Measurements from ENCODE around the gene AOPEP. TPM values are rescaled to one million over a fixed set of nuclear protein-coding genes. Genes with fewer than 3 reads are reported as not detected.

Gene AOPEP
- total RNA-seq, 1 donor from 2014 or later: 22.1 TPM

- TF ChIP-seq CTCF (IDR thresholded peaks at IDR 0.05; ENCODE audit: unreplicated experiment): no peak
- Mint-ChIP-seq H3K4me1 (ENCODE audit: unreplicated experiment) (peaks cover 6% of the 10 kb centered on the region), H3K4me3 (ENCODE audit: unreplicated experiment) (no peak overlapping the region), H3K9me3 (ENCODE audit: unreplicated experiment) (no peaks in the 10 kb centered on the region), H3K36me3 (ENCODE audit: low read depth, unreplicated experiment) (peaks cover 9% of the 10 kb centered on the region), H3K27ac (ENCODE audit: unreplicated experiment) (no peak overlapping the region), H3K27me3 (ENCODE audit: unreplicated experiment) (peaks cover 2% of the 10 kb centered on the region)
- no peak for DNase-seq (ENCODE audit: low spot score)
Observed at GRCh38 chr9:95067057-95067456, 340.6 kb downstream of the AOPEP start.

- Mint-ChIP-seq H3K36me3 (ENCODE audit: low read depth, unreplicated experiment) (peaks cover 6% of the 10 kb centered on the region), H3K4me3 (ENCODE audit: unreplicated experiment) (no peak overlapping the region), H3K4me1 (ENCODE audit: unreplicated experiment) (peaks cover 4% of the 10 kb centered on the region), H3K27me3 (ENCODE audit: unreplicated experiment) (peaks cover 2% of the 10 kb centered on the region), H3K27ac (ENCODE audit: unreplicated experiment) (no peak overlapping the region), H3K9me3 (ENCODE audit: unreplicated experiment) (no peaks in the 10 kb centered on the region)
- TF ChIP-seq CTCF (IDR thresholded peaks at IDR 0.05; ENCODE audit: unreplicated experiment): no peak
- no peak for DNase-seq (ENCODE audit: low spot score)
Observed at GRCh38 chr9:95067897-95068296, 341.4 kb downstream of the AOPEP start.

GRCh38 chr9:95070549-95071021, 344.1 kb downstream of the AOPEP start:
- no peak overlapping the region for H3K27ac Mint-ChIP-seq (ENCODE audit: unreplicated experiment)
- DNase-seq (ENCODE audit: low spot score): no peak
- H3K4me1 Mint-ChIP-seq (ENCODE audit: unreplicated experiment): no peaks in the 10 kb centered on the region

GRCh38 chr9:95071450-95071849, 345.0 kb downstream of the AOPEP start:
- TF ChIP-seq CTCF (IDR thresholded peaks at IDR 0.05; ENCODE audit: unreplicated experiment): no peak
- Mint-ChIP-seq H3K9me3 (ENCODE audit: unreplicated experiment) (no peaks in the 10 kb centered on the region), H3K4me1 (ENCODE audit: unreplicated experiment) (no peaks in the 10 kb centered on the region), H3K4me3 (ENCODE audit: unreplicated experiment) (no peak overlapping the region), H3K36me3 (ENCODE audit: low read depth, unreplicated experiment) (no peaks in the 10 kb centered on the region), H3K27me3 (ENCODE audit: unreplicated experiment) (peaks cover 4% of the 10 kb centered on the region), H3K27ac (ENCODE audit: unreplicated experiment) (no peak overlapping the region)
- no peak for DNase-seq (ENCODE audit: low spot score)

More at GRCh38 chr9:95070549-95071021, 344.1 kb downstream of the AOPEP start:
- Mint-ChIP-seq H3K36me3 (ENCODE audit: low read depth, unreplicated experiment) (no peaks in the 10 kb centered on the region), H3K9me3 (ENCODE audit: unreplicated experiment) (no peaks in the 10 kb centered on the region), H3K27me3 (ENCODE audit: unreplicated experiment) (peaks cover 4% of the 10 kb centered on the region), H3K4me3 (ENCODE audit: unreplicated experiment) (no peak overlapping the region)
- TF ChIP-seq CTCF (IDR thresholded peaks at IDR 0.05; ENCODE audit: unreplicated experiment): no peak

GRCh38 chr9:95071925-95072324, 345.4 kb downstream of the AOPEP start:
- DNase-seq (ENCODE audit: low spot score): no peak
- no peak for TF ChIP-seq CTCF (IDR thresholded peaks at IDR 0.05; ENCODE audit: unreplicated experiment)
- Mint-ChIP-seq H3K4me3 (ENCODE audit: unreplicated experiment) (no peak overlapping the region), H3K4me1 (ENCODE audit: unreplicated experiment) (no peaks in the 10 kb centered on the region), H3K27ac (ENCODE audit: unreplicated experiment) (no peak overlapping the region), H3K36me3 (ENCODE audit: low read depth, unreplicated experiment) (no peaks in the 10 kb centered on the region), H3K27me3 (ENCODE audit: unreplicated experiment) (peaks cover 4% of the 10 kb centered on the region), H3K9me3 (ENCODE audit: unreplicated experiment) (no peaks in the 10 kb centered on the region)
